ENCODE measurements around the gene CCDC77. TPM values are rescaled to one million over a fixed set of nuclear protein-coding genes. Genes with fewer than 3 reads are reported as not detected.

The CCDC77 gene
- total RNA-seq, 2 experiments from 2014 or later = 5.3 to 7.8 TPM

DNA sequence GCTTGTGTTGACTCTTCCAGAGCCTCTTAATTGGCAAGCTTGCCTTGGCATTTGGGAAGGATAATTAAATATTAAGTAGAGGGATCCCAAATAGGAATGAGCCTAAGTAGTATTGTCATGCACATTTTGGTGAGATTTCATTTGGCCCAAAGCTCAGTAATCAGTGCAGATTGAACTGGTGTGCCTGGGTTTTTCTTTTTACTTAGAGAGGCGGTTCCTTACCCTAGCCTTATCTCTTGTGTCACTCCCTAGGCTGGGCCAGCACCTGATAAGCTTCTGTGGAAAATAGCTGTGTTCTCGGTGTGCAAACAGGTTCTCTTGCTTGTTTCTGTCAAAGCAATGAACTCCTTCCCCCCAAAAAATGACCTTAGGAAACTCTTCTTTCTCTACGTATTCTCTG is 49.0 kb downstream of the CCDC77 start:
- H3K9me3 Mint-ChIP-seq = no peaks in the 10 kb centered on the region
- intact Hi-C loops (cut with DNase I, micrococcal nuclease) = loop anchor here in 1 of 2 experiments (10.0 kb wide), 1 partner anchor 504 kb away; no protein-coding TSS in a partner anchor
- peaks cover 0 to 12% of the 10 kb centered on the region in 2 experiments for H3K9me3 ChIP-seq (ENCODE audit: control insufficient read depth in 1 of 2, insufficient read depth in 1 of 2, low read length in 2 of 2)
- no peaks in the 10 kb centered on the region for H3K36me3 Mint-ChIP-seq (ENCODE audit: low read depth)
- no peak overlapping the region for H3K27ac ChIP-seq (ENCODE audit: low read depth in 1 of 2, low read length in 2 of 2)
- H3K4me3 Mint-ChIP-seq = no peak overlapping the region
- no peak for ATAC-seq (ENCODE audit: poor library complexity)
- H3K27me3 Mint-ChIP-seq = no peaks in the 10 kb centered on the region
- TF ChIP-seq, protein P1, sequence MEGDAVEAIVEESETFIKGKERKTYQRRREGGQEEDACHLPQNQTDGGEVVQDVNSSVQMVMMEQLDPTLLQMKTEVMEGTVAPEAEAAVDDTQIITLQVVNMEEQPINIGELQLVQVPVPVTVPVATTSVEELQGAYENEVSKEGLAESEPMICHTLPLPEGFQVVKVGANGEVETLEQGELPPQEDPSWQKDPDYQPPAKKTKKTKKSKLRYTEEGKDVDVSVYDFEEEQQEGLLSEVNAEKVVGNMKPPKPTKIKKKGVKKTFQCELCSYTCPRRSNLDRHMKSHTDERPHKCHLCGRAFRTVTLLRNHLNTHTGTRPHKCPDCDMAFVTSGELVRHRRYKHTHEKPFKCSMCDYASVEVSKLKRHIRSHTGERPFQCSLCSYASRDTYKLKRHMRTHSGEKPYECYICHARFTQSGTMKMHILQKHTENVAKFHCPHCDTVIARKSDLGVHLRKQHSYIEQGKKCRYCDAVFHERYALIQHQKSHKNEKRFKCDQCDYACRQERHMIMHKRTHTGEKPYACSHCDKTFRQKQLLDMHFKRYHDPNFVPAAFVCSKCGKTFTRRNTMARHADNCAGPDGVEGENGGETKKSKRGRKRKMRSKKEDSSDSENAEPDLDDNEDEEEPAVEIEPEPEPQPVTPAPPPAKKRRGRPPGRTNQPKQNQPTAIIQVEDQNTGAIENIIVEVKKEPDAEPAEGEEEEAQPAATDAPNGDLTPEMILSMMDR (IDR thresholded peaks at IDR 0.05) = no peak
- CTCF ChIA-PET = interaction anchor here (1.3 kb wide), 1 partner anchor 49 kb away, joined by 3 read pairs; the partner anchor contains the start of gene CCDC77
- DNase-seq = no peak
- POLR2A ChIA-PET = no interaction called here
- H3K4me3 ChIP-seq (ENCODE audit: low read length) = no peak overlapping the region
- H3K27ac Mint-ChIP-seq = no peak overlapping the region
- peaks cover 0 to 10% of the 10 kb centered on the region in 2 experiments for H3K27me3 ChIP-seq (ENCODE audit: control insufficient read depth in 1 of 2, insufficient read depth in 2 of 2, low read length in 2 of 2)
- H3K36me3 ChIP-seq (ENCODE audit: insufficient read depth, low read length) = no peaks in the 10 kb centered on the region
- no peaks in the 10 kb centered on the region for H3K4me1 Mint-ChIP-seq (ENCODE audit: low read depth)
- peaks cover 4% of the 10 kb centered on the region for H3K4me1 ChIP-seq (ENCODE audit: insufficient read depth, low read length)

DNA sequence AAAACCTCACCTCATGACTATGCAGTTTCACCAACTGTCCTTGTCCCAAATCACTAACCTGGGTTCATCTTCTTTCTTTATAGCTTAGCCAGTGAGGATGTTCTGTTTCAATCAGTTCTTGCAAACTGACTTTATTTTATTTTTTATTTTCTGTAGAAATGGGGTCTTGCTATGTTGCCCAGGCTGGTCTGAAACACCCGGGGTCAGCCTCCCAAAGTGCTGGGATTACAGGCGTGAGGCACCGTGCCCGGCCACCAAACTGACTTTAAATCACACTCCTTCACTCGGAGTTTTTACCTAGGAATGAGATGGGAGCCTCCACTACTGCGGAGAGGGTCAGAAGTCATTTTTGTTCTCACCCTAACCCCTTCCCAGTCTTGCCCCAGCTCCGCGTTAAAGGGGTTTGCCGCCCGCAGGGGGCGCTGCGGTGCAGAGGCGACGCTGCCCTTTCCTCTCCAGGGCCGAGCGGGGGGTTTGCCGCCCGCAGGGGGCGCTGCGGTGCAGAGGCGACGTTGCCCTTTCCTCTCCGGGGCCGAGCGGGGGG is 51.3 kb downstream of the CCDC77 start:
- Mint-ChIP-seq H3K27ac (no peak overlapping the region), H3K4me1 (ENCODE audit: low read depth) (no peaks in the 10 kb centered on the region), H3K4me3 (no peak overlapping the region), H3K27me3 (no peaks in the 10 kb centered on the region), H3K9me3 (no peaks in the 10 kb centered on the region), H3K36me3 (ENCODE audit: low read depth) (no peaks in the 10 kb centered on the region)
- peaks cover 0 to 10% of the 10 kb centered on the region in 2 experiments for H3K27me3 ChIP-seq (ENCODE audit: control insufficient read depth in 1 of 2, insufficient read depth in 2 of 2, low read length in 2 of 2)
- H3K4me1 ChIP-seq (ENCODE audit: insufficient read depth, low read length) = peaks cover 4% of the 10 kb centered on the region
- intact Hi-C loops (cut with DNase I, micrococcal nuclease) = loop anchor here in 1 of 2 experiments (10.0 kb wide), 1 partner anchor 502 kb away; no protein-coding TSS in a partner anchor
- ChIA-PET POLR2A (no interaction called here), CTCF (interaction anchor here (0.6 to 2.3 kb wide), 18 partner anchors 10 to 298 kb away, joined by 3 to 16 read pairs (median 4); partner anchors contain the start of gene CCDC77)
- TF ChIP-seq, protein P1 (IDR thresholded peaks at IDR 0.05) = no peak
- no peaks in the 10 kb centered on the region for H3K36me3 ChIP-seq (ENCODE audit: insufficient read depth, low read length)
- ATAC-seq (ENCODE audit: poor library complexity) = peak; percentile 30
- no peak overlapping the region for H3K27ac ChIP-seq (ENCODE audit: low read depth in 1 of 2, low read length in 2 of 2)
- no peak overlapping the region for H3K4me3 ChIP-seq (ENCODE audit: low read length)
- DNase-seq = peak; percentile 21 to 70 (median 39)
- peaks cover 0 to 12% of the 10 kb centered on the region in 2 experiments for H3K9me3 ChIP-seq (ENCODE audit: control insufficient read depth in 1 of 2, insufficient read depth in 1 of 2, low read length in 2 of 2)

DNA sequence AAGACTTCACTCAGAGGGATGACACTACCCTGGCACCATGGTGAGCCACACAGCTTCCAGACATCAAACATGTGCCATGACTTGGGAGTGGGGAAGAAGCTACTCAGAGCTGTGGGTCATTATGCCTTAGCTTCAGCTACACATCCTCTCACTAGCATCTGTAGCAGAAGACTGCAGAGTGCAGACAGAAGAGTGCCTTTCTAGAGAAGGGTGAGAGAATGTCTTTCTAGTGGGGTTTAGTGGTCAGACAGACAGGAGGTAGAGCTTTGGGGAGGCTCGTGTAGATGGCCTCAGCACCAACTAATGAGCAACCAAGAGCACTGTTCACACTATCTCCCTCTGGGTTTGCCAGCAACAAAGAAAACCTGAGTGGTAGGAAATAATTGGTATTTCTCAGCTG is 53.4 kb downstream of the CCDC77 start:
- CTCF ChIA-PET = interaction anchor here (0.9 to 1.9 kb wide), 2 partner anchors 94 to 121 kb away, joined by 3 to 4 read pairs; no protein-coding TSS in a partner anchor
- Histone ChIP-seq H3K27ac (ENCODE audit: low read depth in 1 of 2, low read length in 2 of 2) (no peak overlapping the region), H3K36me3 (ENCODE audit: insufficient read depth, low read length) (no peaks in the 10 kb centered on the region), H3K9me3 (ENCODE audit: control insufficient read depth in 1 of 2, insufficient read depth in 1 of 2, low read length in 2 of 2) (peaks cover 0 to 12% of the 10 kb centered on the region in 2 experiments), H3K4me1 (ENCODE audit: insufficient read depth, low read length) (peaks cover 12% of the 10 kb centered on the region), H3K27me3 (ENCODE audit: control insufficient read depth in 1 of 2, insufficient read depth in 2 of 2, low read length in 2 of 2) (peaks cover 0 to 4% of the 10 kb centered on the region in 2 experiments), H3K4me3 (ENCODE audit: low read length) (no peak overlapping the region)
- H3K36me3 Mint-ChIP-seq (ENCODE audit: low read depth) = no peaks in the 10 kb centered on the region
- peaks cover 6% of the 10 kb centered on the region for H3K4me1 Mint-ChIP-seq (ENCODE audit: low read depth)
- H3K4me3 Mint-ChIP-seq = no peak overlapping the region
- TF ChIP-seq, protein P1 (IDR thresholded peaks at IDR 0.05) = no peak
- no peaks in the 10 kb centered on the region for H3K9me3 Mint-ChIP-seq
- H3K27me3 Mint-ChIP-seq = no peaks in the 10 kb centered on the region
- no peak for ATAC-seq (ENCODE audit: poor library complexity)
- peak in 2 of 14 experiments; percentile 34 to 52 for DNase-seq
- intact Hi-C loops (cut with DNase I, micrococcal nuclease) = loop anchor here in 1 of 2 experiments (2.0 to 10.0 kb wide), 2 partner anchors 92 to 500 kb away; no protein-coding TSS in a partner anchor
- POLR2A ChIA-PET = no interaction called here
- no peak overlapping the region for H3K27ac Mint-ChIP-seq
